Measurements from ENCODE around the gene COX14. TPM values are rescaled to one million over a fixed set of nuclear protein-coding genes. Genes with fewer than 3 reads are reported as not detected.

The COX14 gene
- polyA plus RNA-seq, 3 donors, result 63.8 to 257 (median 231) TPM

DNA sequence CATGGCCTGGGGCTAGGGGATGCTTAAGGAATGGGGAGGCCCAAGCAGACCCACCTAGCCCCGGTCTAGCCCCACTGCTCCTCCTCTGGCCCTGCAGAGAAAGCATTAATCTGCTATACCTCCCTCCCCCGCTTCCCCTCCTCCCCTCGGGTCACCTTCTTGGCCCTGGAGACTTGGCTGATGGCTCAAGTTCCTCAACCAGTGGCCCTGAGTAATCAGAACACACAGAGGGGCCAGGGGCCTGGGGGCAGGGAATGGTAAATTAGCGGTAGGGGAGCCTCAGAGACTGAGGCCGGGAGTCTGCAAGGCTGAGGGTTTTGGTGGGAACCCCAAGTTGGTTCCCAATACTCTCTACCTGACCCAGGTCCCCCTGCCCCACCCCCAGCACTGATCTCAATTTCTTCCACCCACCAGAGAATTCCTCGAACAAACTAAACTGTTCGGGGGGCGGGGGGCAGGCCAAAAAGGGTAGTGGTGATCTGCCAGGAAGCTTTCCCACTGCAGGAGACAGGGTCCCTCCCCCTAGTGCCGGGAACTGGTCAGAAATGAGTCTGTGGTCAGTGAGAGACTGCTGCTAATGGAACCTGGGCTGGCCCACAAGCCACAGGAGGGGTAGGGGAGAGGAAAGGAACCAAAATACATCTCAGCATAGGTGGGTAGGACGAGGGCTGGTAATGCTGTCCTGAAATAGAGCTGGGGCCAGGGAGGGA lies 39.7 kb upstream of the COX14 start:
- peaks cover 0 to 2% (median 0%) of the 10 kb centered on the region in 7 donors for H3K9me3 Mint-ChIP-seq

GRCh38 chr12:50073206-50073605 lies 38.8 kb upstream of the COX14 start:
- Histone ChIP-seq H3K9ac (ENCODE audit: insufficient read depth, low read length, poor library complexity, severe bottlenecking) (no peak overlapping the region), H3K4me3 (replicated peaks in 1 of 3; ENCODE audit: low read depth in 2 of 3, low read length in 3 of 3) (no peak overlapping the region), H3K79me2 (ENCODE audit: insufficient read depth, low read length) (no peaks in the 10 kb centered on the region), H3K4me1 (ENCODE audit: control insufficient read depth in 1 of 2, insufficient read depth in 2 of 2, low read length in 2 of 2) (peaks cover 0 to 7% of the 10 kb centered on the region in 2 donors), H3K27me3 (ENCODE audit: control insufficient read depth in 2 of 2, insufficient read depth in 2 of 2, low read length in 2 of 2) (peaks cover 0 to 4% of the 10 kb centered on the region in 2 donors), H3K36me3 (replicated peaks in 1 of 2; ENCODE audit: control insufficient read depth in 1 of 2, insufficient read depth in 2 of 2, low read length in 2 of 2) (no peaks in the 10 kb centered on the region), H3K27ac (ENCODE audit: low read depth in 1 of 2, low read length in 2 of 2) (no peak overlapping the region), H3K4me2 (replicated peaks; ENCODE audit: extremely low read depth, low read length, poor library complexity, severe bottlenecking) (no peak overlapping the region), H3K9me3 (replicated peaks in 1 of 2; ENCODE audit: control insufficient read depth in 1 of 2, insufficient read depth in 1 of 2, low read length in 2 of 2) (no peaks in the 10 kb centered on the region), H2AFZ (ENCODE audit: insufficient read depth, low read depth, low read length, poor library complexity, severe bottlenecking) (no peak overlapping the region), H4K20me1 (ENCODE audit: insufficient read depth, low read length) (no peaks in the 10 kb centered on the region)
- Mint-ChIP-seq H3K36me3 (no peaks in the 10 kb centered on the region), H3K27ac (no peak overlapping the region), H3K27me3 (ENCODE audit: low read depth in 3 of 3) (peaks cover 5 to 19% (median 14%) of the 10 kb centered on the region in 3 donors), H3K9me3 (peaks cover 0 to 2% (median 0%) of the 10 kb centered on the region in 7 donors), H3K4me3 (no peak overlapping the region), H3K4me1 (peaks cover 11% of the 10 kb centered on the region)
- intact Hi-C loops (cut with micrococcal nuclease), result no loop called here
- WGBS (ENCODE audit: insufficient coverage), result 33% methylated on average over 1 of the region's 7 CpGs
- TF ChIP-seq CTCF (IDR thresholded peaks at IDR 0.05), result no peak
- no peak for DNase-seq

More for the DNA sequence above, 39.7 kb upstream of the COX14 start:
- Histone ChIP-seq H3K4me2 (replicated peaks; ENCODE audit: extremely low read depth, low read length, poor library complexity, severe bottlenecking) (no peak overlapping the region), H3K4me1 (ENCODE audit: control insufficient read depth in 1 of 2, insufficient read depth in 2 of 2, low read length in 2 of 2) (peaks cover 0 to 7% of the 10 kb centered on the region in 2 donors), H3K9me3 (replicated peaks in 1 of 2; ENCODE audit: control insufficient read depth in 1 of 2, insufficient read depth in 1 of 2, low read length in 2 of 2) (no peaks in the 10 kb centered on the region), H3K9ac (ENCODE audit: insufficient read depth, low read length, poor library complexity, severe bottlenecking) (no peak overlapping the region), H3K27me3 (ENCODE audit: control insufficient read depth in 2 of 2, insufficient read depth in 2 of 2, low read length in 2 of 2) (peaks cover 0 to 4% of the 10 kb centered on the region in 2 donors), H4K20me1 (ENCODE audit: insufficient read depth, low read length) (no peaks in the 10 kb centered on the region), H3K4me3 (replicated peaks in 1 of 3; ENCODE audit: low read depth in 2 of 3, low read length in 3 of 3) (no peak overlapping the region), H3K27ac (ENCODE audit: low read depth in 1 of 2, low read length in 2 of 2) (no peak overlapping the region), H3K36me3 (replicated peaks in 1 of 2; ENCODE audit: control insufficient read depth in 1 of 2, insufficient read depth in 2 of 2, low read length in 2 of 2) (no peaks in the 10 kb centered on the region), H2AFZ (ENCODE audit: insufficient read depth, low read depth, low read length, poor library complexity, severe bottlenecking) (no peak overlapping the region), H3K79me2 (ENCODE audit: insufficient read depth, low read length) (no peaks in the 10 kb centered on the region)
- Mint-ChIP-seq H3K4me1 (peaks cover 11% of the 10 kb centered on the region), H3K36me3 (no peaks in the 10 kb centered on the region), H3K27me3 (ENCODE audit: low read depth in 3 of 3) (peaks cover 5 to 18% (median 14%) of the 10 kb centered on the region in 3 donors), H3K27ac (peak overlapping the region in 1 of 7 donors; percentile 23), H3K4me3 (no peak overlapping the region)
- TF ChIP-seq CTCF (IDR thresholded peaks at IDR 0.05), result no peak
- intact Hi-C loops (cut with micrococcal nuclease), result no loop called here
- no peak for DNase-seq
- 71% methylated on average over 1 of the region's 10 CpGs for WGBS (ENCODE audit: insufficient coverage)
